ENCODE measurements around the gene ASTN2. TPM values are rescaled to one million over a fixed set of nuclear protein-coding genes. Genes with fewer than 3 reads are reported as not detected.

Gene ASTN2
- total RNA-seq, 1 donor from 2014 or later = 5.4 TPM

DNA sequence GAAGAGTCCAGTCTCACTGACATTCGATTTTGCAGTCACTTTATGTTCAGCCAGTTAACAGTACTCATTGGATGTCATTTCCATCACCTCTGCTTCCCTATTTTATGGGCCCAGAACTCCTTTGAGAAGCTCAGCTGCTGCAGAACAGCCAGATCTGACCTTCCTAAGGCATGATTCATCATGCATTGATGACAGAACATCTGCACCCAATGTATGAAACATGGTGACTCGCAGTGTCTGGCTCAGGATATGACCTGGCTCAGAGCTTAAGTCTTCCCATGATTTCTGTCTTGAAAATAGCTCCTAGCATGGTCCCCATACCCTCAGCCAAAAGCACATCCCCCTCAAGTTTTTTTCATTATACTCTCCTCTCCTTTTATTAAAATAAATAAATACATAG lies 820.3 kb downstream of the ASTN2 start:
- intact Hi-C loops (cut with micrococcal nuclease) = no loop called here

DNA sequence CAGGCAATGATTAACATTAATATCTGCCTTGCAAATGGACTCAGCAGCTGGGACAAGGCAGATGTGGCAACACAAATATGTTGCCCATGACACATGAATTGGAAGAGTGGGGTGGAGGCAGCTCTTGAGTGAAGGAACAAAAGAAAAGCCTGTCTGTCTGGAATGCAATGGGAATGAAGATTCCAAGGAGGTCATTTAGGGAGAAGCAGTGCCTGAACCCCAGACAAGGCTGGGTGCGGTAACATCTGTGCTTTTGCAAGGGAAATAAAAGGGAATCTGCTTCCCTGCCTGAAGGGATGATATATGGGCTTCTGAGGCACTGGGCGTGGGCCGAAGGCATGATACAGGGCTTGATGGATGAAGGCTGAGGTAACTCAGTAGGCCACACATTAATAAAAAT lies 821.9 kb downstream of the ASTN2 start:
- intact Hi-C loops (cut with micrococcal nuclease) = no loop called here

DNA sequence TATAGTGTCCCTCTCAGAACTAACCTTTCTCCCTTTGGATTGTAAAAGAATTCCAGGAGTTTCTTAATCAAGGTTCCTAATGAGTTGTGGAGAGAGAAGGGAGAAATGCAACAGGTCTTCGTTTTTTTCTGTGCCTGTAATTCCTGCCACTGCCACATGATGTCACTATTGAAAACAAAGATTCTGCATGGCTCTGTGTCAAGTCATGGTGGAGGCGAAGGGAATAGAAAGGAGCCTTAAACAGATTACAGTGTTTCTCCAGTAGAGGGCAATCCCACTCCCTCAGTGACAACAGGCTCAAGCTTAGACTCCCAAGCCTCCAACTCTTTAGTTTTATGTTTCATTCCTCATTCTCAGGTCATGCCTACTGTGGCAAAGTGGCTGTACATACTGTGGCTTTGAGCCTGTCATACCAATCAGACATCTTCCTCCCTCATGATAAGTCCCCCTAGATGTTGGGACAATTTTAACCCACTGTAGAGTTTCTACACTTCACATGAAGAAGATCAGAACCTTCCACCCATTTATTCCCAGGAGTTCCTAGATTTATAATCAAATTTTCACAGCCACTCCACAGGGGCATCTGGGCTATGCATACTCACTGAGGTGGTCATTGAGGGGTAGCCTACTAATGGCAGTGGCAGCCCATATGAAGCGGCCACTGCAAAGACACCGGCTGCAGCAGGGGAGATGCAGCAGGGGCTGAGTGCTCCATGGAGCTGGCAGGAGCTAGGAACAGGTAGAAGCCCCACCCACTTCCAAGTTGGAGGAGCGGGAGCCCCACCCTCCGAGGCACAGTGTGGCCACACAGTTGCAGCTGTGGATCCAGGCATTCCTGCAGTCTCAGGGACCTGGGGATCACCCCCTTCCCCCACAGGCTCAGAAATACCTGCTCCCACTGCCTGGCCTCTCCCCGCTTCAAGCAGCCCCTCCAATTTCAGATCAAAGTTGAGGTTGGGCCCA lies 825.2 kb downstream of the ASTN2 start:
- intact Hi-C loops (cut with micrococcal nuclease) = loop anchor here (1.0 to 5.0 kb wide), 2 partner anchors 72 to 273 kb away; no protein-coding TSS in a partner anchor

DNA sequence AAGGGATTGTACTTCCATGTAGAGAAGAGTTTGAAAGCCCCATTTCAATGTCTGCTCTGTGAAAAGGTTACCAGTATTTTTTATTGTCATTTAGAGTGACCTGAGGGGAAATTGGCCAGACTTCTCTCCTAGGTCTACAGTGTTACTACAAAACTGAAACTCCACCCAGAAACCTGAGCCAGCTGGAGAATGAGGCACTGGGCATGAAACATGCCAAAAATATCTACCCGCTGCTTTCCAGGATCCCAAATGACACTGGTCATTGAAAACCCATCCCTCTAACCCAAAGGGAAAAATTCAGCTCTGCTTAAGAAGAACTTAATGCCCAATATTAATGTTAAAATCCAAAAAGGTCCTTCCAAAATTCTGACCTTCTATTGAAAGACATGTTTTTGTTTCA lies 826.9 kb downstream of the ASTN2 start:
- intact Hi-C loops (cut with micrococcal nuclease) = loop anchor here (5.0 kb wide), 1 partner anchor 274 kb away; no protein-coding TSS in a partner anchor

DNA sequence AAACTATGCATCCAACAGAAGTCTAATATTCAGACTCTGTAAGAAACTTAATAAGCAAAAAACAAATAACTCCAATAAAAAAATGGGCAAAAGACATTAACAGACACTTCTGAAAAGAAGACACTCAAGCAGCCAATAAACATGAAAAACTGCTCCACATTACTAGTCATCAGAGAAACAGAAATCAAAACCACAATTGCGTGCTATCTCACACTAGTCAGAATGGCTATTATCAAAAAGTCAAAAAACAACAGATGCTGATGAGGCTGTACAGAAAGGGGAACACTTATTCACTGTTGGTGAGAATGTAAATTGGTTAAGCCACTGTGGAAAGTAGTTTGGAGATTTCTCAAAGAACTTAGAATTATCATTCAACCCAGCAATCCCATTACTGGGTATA lies 829.0 kb downstream of the ASTN2 start:
- intact Hi-C loops (cut with micrococcal nuclease) = loop anchor here (5.0 kb wide), 1 partner anchor 276 kb away; no protein-coding TSS in a partner anchor

DNA sequence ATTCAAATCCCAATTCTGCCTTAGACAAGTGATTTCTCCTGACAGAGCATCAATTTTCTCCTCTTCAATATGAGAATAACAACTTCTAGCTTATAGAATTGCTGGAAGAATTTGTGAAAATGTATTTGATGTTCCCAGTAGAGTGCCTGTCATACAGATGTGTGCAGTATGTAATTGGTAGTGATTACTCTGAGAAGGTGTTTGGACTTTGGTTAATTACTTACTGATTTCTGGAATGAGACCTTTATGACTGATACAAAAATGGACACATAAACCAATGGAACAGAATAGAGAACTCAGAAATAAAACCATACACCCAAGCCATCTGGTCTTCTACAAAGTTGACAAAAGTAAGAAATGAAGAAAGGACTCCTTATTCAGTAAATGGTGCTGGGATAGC lies 829.7 kb downstream of the ASTN2 start:
- intact Hi-C loops (cut with micrococcal nuclease) = loop anchor here (5.0 kb wide), 1 partner anchor 277 kb away; no protein-coding TSS in a partner anchor

DNA sequence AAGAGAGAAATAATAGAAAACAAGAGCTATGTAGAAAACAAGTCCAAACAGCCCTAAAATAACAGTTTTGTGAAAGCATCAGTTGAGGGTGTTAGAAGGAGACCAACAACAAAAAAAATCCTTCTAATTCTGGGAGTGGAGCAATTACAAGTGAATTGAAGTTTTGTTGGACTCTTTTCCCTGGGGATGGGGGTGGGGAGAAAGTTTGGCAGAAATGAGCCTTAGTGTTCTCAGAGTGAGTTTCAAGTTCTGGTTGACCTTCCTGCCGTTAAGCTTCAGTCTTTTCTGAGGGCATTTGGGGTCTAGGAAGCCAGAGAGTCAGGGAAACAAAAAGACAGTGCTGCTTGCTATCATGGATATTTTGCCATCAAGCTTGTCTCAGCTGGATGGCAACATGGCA lies 834.0 kb downstream of the ASTN2 start:
- intact Hi-C loops (cut with micrococcal nuclease) = no loop called here

DNA sequence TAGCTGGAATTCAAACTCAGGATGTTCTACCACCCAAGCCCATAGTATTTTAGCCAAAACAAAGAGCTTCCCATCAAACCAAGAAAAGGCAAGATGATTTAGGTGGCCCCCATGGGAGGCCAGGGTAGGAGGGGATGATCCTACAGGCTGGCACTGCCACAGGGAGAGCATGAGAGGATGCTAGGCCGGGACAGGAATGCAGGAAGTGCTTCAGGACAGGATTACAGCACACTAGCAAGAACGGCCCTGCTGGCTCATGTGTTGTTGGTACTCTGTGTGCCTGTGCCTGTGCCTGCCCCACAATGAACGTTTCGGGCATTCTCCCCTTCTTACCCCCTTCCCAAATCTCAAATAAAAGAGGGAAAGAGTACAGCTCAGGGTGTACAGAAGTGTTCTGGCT lies 838.5 kb downstream of the ASTN2 start:
- intact Hi-C loops (cut with micrococcal nuclease) = no loop called here

DNA sequence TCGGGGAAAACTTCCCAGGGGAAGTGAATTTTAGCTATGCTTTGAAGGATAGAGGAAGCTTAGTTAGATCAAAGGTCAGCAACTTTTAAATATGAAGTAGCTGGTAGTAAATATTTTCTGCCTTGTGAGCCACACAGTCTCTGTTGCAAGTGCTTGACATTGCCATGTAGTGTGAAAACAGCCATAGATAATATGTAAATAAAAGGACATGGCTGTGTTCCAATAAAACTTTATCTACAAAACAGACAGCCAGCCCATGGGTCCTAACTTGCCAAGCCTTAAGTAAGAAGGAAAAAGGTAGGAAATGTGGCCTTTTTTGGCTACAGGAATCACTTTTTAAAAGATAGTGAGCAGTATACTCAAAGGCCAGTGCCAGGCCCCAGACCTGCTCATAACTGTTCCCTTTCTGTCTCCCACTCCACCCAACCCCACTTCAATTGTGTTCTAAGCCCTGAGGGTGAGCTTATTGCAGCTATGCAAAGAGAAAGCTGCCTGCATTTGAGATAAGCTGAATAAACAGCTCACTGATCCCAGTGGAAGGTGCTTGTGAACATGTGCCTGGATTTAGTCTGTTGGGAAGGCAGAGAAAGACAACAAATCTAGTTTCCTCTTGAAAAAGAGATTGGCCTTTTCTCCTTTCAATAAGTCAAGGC lies 840.7 kb downstream of the ASTN2 start:
- intact Hi-C loops (cut with micrococcal nuclease) = loop anchor here (5.0 kb wide), 2 partner anchors 1912 to 1982 kb away; no protein-coding TSS in a partner anchor

DNA sequence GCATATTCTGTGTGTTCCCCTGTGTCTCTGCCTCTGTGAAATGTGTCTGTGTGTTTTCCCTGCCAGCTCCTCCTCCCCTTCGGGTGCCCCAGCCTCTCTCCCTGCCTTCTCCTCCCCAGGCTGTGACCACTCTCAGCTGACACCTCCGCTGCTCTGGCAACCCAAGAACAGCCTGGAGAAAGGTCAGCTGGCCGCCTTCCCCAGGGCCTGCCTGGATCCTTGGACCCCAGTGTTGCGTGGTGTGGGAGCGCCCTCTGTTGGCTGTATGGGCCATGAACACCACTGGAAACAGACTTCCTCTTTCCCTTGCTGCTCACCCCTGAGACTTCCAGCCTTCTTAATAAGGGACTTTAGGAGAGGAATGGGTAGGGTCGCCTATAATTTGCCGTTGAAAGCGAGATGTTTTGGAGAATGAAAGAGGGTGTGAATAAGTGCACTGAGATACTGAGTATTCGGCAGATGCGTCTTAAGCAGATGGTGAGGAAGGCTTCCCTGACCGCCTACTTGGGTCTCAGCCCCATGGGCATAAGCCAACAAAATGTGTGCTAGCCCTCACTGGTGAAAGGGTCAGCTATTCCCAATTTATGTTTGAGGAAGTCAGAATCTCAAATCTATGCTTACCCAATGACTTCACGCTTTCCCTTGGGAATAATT lies 842.6 kb downstream of the ASTN2 start:
- intact Hi-C loops (cut with micrococcal nuclease) = loop anchor here (1.0 to 5.0 kb wide), 3 partner anchors 979 to 1980 kb away; no protein-coding TSS in a partner anchor

DNA sequence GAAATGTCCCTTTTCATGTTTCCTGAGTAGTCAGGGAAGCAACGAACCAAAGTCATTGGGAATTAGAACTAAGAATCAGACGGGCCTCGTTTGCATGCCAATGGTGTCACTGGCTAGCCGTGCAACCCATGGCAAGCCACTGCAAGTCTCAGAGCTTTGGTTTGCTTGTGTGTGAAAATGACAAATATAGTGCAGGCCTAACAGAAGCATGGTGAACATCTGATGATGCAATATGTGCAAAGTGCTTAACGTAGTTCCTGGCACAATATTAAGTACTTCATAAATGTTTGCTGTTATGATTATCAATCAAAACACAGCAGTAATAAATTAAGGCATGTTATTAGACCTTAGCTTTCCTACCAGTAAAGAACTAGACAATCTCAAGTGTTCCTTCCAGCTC lies 845.7 kb downstream of the ASTN2 start:
- intact Hi-C loops (cut with micrococcal nuclease) = no loop called here

DNA sequence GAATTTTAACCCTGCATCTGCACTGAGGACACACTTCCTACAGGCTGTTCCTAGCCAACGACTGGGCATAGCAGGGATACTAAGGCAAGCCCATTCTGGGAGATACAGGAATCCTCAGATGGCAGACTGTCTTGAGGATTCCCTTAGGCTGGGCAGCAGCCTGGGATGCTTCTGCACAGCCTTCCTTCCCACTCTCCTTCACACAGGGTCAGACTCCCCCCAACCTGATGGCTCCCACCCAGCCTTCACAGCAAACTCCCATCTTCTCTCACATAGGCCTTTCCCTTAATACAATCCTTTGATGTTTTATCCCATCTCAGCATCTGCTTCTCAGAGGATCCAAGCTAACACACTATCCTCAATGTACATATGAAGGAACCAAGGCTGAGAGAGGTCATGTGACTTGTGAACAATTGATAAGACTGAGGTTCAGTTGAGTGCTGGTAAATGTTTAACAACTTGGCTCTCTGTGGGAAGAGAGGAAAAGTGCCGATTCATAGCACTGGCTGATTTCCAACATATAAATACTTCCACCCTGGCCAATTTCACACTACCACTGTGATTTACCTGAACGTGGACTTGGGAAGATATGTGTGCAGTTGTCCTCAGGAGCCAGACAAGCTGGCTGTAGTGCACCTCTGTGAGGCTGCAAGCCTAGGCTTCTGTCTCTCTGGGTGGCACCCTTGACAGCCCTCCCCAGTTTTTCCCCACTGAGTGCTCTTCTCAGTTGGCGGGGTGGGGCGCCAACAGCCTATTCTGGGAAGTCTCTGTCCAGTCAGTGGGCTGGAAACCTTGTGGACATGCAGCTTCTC lies 848.0 kb downstream of the ASTN2 start:
- intact Hi-C loops (cut with micrococcal nuclease) = no loop called here

DNA sequence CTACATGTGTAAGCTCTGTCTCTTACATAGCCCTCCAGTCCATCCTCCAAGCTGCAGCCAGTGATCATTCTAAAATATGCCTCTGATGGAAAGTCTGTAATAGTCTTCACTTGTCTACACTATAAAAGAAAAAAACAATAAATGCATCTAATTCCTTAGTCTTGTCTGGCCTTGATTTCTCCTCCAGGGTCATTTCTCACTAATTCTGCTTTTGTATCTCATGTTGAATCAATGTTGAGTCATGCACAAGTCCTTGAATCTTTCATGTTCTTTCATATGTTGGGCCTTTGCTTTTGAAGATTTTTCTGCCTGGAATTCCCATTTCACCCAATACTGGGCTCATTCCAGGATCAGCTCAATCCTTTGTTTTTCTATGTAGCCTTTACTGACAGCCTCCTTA lies 848.9 kb downstream of the ASTN2 start:
- intact Hi-C loops (cut with micrococcal nuclease) = no loop called here

DNA sequence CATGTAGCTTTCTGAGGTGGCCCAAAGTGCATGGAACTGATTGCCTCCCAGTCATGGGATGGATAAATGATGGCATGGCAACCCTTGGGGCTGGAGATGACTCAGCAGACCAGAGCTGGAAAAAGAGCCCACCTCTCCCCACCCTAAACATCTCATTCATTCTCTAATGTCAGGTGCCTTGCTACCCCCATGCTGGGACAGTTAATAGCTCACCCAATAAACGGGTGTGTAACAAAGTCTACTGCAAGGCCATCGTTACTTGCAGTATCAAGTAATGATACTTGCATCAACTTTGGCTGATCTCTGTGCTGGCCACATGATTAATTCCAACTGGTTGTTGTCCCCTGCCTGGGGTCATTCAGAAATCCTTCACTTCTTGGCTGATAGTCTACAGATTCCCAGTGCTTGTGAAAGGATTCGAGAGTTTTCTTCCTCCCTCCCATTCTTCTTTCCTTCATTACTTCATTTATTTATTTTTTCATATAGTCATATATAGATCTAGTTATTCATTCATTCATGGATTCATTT lies 850.5 kb downstream of the ASTN2 start:
- intact Hi-C loops (cut with micrococcal nuclease) = no loop called here

DNA sequence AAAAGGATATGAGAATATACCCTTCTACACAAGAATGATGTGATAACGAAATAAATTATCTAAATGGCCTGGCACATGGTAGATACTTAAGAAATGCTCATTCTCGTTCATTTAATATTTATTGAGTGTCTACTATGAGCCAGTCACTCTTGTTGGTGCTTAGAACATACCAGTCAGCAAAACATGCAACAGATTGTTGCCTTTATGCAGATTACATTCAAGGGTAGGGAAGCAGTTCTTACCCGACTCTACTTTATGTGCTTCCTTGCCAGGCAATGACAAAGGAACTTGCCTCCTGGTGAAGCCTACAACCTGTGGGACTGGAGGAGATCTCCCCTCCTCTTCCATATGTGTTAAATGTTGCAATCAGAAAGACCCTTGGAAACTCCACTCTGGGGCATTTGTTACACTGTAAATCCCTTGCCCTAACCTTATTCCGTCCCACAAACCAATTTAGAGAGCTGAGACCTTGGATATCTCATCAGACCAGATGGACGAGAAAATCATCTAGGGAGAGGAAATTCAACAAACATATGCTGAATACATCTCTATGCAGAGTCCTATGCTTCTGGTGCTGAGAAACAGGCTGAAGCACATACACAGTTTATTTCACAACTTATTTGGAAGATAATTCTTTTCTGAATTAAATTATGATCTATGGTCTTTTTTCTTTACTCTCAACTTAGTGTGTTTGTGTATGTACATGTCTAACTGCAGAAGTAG lies 855.9 kb downstream of the ASTN2 start:
- intact Hi-C loops (cut with micrococcal nuclease) = no loop called here

DNA sequence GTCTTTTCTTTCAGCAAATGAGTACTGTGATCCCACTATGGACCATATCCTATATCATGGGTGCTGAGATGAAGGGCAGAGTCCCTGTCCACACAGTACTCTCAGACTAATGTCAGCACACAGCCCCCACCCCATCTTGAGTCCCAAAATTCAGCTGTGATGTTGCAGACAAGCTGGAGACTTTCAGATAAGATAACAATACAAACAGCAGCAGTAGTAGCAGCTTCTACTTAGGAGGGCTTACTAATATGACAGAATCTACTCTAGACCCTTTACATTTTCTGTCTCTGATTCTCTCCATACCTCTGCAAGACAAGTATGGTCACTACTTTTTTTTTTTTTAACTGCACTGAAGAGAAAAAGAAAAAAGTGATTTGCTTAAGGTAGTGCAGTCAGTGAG lies 856.8 kb downstream of the ASTN2 start:
- intact Hi-C loops (cut with micrococcal nuclease) = no loop called here

DNA sequence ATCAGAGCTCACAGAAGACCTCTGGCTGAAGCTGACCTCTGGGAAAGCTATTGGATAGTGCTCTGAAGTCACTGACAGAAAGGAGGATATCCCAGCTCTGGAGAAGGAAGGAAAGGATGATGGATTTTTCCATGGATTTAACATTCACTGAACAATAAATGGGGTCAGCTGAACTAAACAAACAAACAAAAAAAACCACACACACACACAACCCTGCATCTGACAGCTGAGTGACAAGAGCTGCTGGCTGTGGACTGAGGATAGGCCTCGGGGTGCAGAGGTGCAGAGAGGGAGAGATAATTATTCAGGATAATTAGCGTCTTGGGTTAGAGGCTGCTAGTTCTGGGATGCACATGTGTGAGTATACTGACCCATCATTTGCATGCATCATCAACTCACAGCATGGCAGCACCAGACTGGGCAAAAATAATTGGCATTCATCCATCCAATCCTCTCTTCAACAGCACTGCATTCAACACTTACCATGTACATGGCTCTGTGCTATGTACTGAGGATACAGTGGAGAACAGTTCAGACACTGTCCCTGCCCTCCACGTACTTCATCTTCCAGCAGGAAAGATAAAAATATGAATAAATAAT lies 859.2 kb downstream of the ASTN2 start:
- intact Hi-C loops (cut with micrococcal nuclease) = no loop called here

DNA sequence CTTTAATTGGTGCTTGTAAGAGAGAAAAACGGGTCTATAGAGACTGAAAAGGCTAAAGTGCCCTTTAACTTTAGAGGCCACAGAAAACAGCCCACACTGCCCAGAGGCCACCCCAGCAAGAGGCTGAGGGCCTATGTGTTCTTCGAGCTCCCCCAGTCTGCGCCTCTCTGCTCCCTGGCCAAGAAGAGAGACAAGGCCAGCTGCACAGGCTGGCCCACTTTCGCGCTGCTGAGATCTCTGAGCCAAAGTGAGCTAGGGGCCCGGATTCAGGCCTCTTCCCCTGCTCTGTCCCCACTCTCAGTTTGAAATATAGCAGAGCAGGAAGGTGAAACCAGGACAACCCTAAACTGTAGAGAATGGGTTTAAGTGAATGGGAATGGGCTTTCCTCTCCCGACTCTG lies 859.7 kb downstream of the ASTN2 start:
- intact Hi-C loops (cut with micrococcal nuclease) = no loop called here

DNA sequence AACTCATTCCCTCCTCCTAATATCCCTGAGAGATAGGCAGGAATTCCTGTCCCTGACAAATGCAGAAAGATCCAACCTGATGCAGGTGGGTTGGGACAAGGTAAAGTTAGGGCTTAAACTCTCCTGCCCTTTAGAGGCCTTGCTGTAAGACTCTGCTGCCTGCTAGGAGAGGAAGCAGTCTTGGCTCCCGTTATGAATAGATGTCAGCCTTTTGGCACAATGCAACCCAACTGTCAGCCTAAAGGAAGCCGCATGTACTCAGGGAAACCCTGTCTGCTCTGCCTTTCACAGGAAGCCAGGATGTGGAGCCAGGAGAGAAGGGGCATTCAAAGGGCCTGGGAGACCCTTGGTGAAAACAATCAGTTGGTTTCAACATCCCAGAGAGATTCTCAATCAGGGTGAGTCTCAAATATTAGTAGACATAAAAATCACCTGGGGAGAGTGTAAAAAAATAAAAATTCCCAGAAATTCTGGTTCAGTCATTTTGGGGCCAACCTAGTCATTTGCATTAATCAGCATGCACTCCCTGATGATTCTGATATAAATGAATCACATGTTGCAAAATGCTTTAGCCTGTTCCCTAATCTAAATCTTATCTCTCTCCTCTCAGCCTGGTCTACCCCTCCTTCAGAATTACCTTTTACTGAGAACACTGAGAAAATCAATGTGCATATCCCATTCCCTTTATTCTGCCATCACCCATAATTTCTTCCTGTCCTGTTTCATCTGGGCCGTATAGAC lies 864.0 kb downstream of the ASTN2 start:
- intact Hi-C loops (cut with micrococcal nuclease) = no loop called here
